Dedifferentiated amniotic fluid mesenchymal stem cell (primary cell): ENCODE measurements around the gene TOB2.

Experiments used
- DNase-seq: peaks from one replicate; pipeline ENCODE4 v3.0.0-alpha.2; 2016; ENCODE audit errors: extremely low spot score

Gene TOB2

GRCh38 chr22:41387341-41387740, 59.3 kb downstream of the TOB2 start:
- DNase-seq, result no peak

GRCh38 chr22:41384128-41384527, 62.5 kb downstream of the TOB2 start:
- no peak for DNase-seq
